Iris pigment epithelial cell (primary cell): ENCODE measurements around the gene TOMM40L.
A peak's percentile ranks its signal among the peaks of the same experiment; 100 is the strongest.

Experiments used
- DNase-seq: peaks from one replicate; pipeline ENCODE4 v3.0.0-alpha.2; 2011; ENCODE audit warnings: low read depth

TOMM40L gene

DNA sequence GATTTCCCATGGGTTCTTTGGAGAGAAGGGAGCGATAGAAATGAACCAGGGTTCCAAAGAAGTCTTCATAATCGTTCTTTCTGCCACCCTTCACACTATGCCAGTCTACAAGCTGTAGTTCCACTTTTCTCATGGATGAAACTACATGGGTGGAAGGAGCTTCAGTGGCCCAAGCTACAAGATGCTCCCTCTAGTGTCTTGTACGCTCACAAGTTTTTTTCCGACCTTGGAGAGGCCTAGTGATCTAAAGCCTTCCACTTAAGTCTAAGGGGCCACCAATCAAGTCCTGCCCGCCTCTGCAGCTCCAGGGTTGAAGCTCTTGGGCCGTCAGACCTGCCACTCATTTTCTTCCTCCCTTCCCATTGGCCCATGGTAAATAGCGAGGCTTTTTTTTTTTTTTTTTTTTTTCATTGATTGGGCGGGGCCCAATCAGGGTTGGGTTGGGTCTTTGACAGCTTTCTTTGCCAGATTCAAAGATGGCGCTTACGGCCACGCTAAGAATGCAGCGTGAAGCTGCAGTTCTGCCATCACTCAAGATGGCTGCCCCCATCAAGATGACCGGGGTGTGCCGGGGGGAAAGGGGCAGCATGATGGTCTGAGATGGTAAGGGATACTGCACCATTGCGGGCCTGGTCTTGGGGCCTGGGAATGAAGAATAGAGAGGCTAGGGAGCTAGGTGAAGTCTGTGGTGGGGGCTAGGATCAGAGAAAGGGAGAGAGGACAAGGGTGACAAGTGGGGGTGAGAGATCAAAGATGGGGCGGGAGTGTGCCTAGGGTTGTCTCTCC is at the start of gene TOMM40L:
Gene TOMM40L, plus strand, starts transcription at position 527 of the 786 bp plus-strand sequence. CDS start 430 bp downstream, outside the sequence.
- peak; percentile 100 for DNase-seq

DNA sequence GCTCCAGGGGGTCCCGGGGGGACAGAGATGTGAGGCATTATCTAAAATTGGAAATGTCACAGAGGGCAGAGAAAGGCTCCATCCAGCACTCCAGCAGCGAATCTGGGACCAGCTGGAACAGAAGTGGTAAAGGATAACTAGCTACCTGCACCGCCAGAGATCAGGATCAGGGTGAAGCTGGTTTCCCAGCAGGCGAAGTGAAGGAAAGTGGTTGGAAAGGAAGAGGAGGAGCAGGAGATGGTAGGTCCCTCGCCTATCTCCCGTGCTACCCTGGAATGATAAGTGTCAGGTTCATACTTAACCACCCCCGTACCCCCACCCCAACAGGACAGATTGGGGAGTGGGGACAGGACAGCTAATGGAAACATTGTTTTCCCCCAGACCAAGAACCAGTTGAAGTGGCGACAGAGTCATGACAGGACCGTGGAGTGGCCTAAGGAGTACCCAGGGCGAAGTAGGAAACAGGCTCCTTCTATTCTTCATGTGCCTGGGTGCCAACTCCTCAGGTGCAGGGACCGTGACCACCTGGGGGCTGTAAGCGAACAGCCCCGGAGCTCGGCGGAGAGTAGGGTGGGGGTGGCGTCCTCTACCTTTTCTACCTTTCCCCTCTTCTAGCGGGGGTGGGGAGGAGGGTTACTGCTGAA is 49.3 kb upstream of the TOMM40L start:
- DNase-seq = no peak

DNA sequence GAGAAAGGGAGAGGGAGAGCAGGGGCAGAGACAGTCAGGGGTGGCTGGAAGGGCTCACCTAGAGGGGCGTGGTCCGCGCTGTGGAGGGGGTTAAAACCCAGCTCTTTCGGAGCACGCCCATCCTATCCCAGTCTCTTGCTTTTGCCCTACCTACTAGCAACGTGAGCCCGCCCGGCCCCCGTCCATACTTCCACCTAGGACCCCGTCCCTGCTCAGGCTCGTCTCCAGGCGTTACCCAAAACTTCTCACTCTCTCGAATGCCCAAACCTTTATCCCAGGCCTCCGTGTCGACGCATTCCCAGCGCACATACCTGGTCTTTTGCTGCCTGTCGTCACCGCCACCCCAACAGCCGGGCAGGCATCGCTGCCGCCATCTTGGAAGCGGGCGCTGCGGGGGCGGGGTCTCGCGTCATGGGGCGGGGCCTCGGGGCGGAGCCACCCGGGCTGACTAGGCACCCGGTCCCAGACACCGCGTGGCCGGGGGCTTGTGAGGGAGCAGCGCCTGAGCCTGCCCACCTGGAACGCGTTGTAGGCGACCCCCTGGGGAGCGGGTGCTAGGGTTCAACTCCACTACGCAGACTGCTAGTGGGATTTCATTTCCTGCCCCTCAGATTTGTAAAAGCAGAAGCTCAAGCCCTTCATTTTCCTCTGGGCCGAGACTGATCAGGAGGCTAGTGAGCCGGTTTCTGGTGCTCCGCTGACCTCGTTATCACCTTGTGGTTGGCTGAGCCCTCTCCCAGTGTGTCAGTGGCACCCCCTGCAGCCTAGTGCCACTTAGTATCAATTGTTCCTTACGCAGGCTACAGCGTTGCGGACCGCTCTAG is 48.5 kb upstream of the TOMM40L start, which contains the start of gene B4GALT3:
Gene B4GALT3, minus strand, starts transcription at position 396 of the 824 bp plus-strand sequence. CDS start 1,447 bp downstream, outside the sequence.
- peak; percentile 75 for DNase-seq

DNA sequence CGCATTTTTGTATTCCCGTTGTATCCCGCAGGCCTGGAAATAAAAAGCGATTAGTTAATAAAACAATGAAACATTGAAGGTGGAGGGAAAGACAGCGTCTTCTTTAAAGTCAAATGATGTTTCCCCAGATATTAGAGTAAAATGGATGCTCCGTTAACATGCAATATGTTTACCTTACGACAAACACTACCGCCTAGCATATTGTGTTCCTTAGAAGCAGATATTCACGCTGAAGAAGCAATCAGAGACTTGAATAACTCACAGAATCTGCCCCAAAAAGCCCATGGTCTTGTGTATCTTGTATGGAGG is 48.0 kb upstream of the TOMM40L start:
- no peak for DNase-seq

DNA sequence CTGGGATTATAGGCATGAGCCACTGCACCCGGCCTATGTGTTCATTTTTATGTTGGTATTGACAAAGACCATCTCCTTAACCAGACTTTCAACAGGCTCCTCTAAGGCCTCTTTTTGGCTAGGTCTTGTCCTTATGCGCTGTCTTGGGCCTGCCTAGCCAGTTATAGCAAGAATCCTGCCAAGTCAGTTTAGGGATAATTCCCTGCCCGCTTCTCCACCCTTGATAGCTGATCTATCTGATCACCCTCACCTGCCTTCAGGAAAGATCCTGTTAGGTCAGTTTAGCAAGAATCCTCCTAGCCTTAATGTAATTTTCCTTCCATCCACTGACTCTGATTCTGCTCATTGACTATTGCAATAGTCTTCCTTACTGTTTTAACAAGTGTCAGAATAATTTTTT is 46.2 kb upstream of the TOMM40L start:
- no peak for DNase-seq

DNA sequence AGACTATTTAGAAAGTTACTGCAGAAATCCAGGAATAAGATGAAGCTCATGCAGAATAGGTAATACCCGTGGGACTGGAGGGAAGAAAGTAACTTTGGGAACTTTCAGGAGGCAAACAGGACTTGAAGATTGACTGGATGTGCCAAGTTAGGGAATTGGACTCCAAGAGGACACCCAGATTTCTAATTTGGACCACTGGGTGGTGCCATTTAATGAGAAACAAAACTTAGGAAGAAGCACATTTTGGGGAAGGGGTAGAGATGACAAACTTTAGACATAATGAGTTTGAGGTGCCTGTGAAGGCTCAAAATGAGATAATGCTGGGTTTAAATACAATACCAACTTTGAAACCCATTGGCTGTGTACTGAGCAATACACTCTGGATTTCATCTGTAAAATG is 45.2 kb upstream of the TOMM40L start:
- DNase-seq = no peak

DNA sequence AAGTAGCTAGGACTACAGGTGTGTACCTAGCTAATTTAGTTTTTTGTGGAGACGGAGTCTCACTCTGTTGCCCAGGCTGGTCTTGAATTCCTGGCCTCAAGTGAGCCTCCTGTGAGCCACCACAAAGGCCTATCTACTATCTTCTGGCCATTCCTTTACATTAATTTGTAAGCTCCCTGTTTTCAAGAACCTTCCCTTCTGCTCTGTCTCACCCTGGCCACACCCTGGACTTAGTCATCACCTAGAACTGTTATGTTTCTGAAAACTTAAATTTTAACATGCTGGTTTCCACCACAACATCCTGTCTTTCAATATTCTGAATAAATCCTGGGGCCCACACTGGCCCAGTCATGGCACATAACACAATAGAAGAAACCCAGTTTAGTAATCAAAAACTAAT is 43.6 kb upstream of the TOMM40L start:
- DNase-seq = peak; percentile 68

DNA sequence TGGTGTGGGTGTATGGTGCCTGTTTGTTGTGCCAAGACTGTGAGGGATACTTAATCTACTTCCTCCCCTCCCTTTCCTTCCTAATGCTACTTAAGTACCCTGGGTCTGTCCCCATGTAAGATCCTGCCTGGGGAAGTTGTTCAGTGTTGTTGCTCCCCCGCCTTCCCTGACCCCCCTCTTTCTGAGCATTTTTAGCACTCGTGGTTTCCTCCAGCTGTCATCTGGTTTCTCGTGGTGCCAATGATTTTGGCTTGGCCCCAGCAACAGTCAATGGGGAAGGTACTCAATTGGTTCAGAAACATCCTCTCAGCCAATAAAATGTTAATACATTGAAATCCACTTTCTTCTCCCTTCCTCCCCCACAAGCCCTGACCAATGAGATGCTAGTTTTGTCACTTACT is 40.6 kb upstream of the TOMM40L start:
- DNase-seq = peak; percentile 89

DNA sequence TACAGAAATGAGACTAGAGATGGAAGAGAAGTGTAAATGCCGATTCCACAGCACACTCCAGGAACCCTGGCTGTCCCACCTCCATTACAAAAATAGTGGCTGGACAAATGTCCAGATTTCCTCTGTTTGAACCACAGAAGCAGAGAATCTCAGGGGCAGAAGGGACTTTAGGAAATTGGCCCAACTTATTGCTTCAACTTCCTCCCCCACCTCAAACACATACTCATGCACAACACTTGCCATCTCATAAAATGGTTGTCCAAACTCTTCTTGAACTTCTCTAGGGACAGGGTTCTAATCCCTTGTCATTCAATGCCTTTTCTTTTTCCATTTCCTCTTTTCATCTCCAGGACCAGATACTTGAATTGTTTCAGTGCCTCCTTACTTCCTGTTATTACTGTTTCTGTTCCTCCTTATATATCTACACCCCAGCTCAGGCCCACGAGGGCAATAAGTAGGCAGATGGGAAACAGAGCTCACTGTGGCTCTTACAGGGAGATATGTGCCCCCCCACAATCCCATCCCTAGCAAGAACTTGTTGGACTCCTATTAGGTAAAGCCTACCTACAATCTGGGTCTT is 40.0 kb upstream of the TOMM40L start:
- no peak for DNase-seq

DNA sequence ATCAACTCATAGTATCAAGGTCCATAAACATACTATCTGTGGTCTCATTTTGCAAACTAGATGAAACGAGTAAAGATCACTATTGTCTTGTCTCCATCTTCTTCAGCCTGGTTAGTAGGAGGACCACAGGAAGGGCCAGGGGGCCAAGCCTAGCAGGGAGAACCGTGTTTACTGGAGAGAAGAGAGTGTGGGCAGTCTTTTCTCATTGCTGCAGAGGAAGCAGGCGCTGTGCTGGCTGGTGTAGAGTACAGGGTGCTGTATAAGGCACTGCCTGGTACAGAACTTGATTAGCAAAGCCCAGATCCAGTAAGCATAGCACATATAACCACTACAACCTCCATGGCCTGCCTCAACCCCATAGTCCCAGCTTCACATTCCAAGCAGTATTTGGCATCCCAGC is 38.5 kb upstream of the TOMM40L start:
- DNase-seq = peak; percentile 32

DNA sequence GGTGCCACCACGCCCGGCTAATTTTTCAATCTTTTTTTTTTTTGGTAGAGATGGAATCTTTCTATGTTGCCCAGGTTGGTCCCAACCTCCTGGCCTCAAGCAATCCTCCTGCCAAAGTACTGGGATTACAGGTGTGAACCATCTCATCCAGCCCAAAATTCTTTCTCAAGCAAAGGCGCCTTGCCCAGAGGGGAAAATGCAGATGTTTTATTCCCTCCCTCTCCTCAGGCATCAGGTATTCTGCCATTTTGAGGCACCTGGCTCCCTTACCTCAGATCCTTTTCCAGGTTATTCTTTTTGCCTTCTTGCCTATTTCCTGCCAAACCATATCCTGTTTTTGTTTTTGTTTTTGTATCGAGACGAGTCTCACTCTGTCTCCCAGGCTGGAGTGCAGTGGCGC is 37.5 kb upstream of the TOMM40L start:
- no peak for DNase-seq

DNA sequence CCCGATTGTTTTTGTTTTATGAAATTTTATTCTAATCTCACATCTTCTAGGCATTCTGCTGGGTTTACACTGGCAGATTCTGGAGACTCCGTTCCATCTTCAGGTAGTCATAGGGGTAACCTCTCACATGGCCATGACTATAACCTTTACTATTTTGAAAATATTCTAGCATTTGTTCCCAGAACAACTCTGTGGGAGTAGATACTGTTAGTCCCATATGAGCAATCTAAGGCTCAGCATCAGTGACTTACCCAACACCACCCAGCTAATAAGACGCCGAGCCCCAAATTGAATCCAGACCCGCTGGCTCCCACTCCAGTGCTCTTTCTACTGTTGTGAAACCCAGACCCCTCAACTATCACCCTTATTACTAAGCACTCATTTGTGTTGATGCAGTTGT is 36.8 kb upstream of the TOMM40L start:
- DNase-seq = peak; percentile 45

DNA sequence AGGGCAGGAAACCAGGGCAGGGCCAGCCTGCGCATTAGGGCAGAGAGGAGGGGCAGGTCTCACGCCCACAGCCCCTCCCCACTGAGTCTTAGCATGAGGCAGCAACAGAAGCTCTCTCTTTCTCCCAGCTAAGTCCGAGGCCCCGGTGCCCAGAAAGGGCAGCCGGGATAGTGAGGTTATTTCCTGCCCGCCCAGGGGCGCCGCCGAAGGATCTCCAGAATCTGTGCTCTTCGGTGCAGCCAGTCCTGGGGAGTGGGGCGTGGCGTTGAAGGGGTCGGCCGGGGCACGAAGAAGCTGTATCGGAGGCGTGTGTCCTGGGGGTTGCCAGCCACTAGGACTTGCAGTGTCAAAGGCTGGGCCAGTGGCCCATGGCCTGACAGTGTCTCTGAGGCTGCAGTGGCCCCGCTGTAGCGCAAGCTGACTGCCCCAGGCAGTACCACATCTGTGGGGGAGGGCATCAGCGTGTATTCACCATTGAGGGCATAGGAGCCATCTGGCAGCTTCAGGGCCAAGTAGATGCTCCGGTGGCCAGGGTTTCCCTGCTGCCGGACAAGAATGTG is 34.8 kb upstream of the TOMM40L start:
- DNase-seq = no peak

DNA sequence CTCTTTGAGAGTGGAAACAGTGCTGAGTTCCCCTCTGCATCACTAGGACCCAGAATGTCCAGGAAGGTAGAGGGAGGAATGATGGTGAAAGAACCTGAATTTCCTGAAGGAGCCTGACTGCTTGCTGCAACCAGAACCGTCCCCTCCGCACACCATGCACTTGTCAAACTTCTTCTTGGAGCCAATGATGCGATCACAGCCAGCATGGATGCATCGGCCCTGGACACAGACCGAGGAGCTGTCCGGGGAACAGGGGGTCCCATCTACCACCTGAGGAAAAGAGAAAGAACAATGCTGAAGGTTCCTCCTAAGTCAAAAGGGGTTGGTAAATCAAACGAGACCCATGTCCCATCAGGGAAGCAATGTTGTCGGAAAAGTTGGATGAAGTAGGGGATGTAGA is 33.9 kb upstream of the TOMM40L start:
- no peak for DNase-seq

DNA sequence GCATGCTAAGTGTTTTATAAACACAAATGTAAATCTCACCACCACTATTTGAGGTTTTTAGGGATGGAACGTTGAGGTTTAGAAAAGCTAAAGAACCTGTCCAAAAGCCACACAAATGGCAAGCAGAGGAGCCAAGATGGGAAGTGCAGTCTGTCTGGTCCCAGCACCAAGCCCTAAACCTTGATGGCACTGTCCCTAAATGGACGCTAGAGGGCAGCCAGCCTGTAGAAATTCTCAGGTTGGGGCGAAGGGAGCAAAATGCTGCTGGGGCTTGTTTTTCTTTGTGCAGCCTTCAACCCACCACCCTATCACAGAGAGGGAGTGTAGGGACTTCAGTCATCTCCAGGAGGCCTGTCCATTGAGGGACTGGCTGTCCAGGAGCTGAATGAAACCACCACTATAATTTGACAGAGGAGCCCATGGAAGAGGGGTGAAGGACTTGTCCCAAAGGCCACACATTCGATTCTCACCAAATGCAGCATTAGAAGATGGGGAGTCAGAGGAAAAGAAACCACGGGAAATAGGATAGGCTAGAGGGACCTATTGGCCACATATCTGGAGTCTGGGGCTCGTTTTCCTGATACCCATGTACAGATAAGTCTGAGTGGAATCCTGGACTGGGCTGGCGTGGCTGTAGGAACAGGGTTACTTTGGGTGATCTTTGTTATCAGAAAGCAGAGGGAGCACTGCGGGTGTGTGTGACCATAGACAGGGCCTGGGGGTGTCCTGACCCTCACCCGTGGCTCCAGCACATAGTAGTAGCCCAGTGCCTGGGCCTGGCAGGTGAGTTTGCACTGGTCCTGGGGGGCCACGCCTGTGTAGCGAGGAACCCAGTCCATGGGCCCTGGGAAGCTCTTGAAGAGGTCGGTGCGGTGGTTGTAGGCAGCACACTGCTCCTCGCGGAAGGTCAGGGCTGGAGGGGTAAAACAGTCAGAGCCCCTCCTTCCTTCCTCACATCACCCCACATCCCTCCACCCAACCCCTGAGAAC is 33.1 kb upstream of the TOMM40L start:
- DNase-seq = peak; percentile 73

DNA sequence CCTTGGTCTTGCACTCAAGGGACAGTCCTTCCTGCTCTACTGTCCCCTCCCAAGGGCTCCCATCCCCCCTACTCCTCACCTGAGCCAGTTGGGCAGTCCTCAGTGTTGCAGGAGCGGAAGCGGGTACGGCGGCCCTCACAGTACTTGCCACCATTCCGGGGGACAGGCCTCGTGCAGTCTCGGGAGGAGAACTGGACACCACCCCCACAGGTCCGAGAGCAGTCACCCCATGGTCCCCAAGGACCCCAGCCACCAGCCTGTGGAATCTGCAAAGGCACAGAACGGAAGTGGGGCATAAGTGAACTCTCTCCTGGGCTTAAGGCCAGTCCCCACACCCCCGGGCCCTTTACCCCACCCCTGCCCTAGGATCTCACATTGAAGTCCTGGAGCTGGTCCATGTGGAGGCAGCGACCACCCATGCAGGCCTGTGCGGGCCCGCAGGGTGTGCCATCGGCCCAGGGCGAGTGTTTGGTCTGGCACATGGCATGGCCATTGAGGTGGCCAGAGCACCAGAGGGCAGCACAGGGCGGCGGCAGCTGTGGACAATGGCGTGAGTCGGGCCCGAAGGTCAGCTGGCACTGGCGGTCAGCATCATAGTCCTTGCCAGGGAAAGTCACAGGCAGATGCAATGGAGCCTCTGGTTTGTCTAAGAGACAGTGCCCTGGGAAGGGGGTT is 32.2 kb upstream of the TOMM40L start:
- no peak for DNase-seq

DNA sequence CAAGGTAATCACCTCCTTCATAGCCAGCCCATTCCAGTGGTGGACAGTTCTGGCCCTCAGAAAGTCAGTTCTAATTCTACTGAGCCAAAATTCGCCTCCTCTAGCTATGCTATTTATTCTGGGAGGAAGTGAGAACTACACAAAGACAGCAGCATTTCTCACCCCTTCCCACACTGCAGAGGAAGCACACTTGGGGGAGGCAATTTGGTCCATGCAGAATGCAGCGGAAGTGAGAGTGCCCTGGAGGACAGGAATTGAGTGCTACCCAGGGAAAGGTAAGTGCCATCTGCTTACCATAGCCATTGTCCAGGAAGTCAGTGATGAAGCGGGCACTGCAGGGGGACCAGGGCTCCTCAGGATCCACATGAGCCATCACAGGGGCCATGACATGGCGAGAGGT is 30.7 kb upstream of the TOMM40L start:
- DNase-seq = no peak

DNA sequence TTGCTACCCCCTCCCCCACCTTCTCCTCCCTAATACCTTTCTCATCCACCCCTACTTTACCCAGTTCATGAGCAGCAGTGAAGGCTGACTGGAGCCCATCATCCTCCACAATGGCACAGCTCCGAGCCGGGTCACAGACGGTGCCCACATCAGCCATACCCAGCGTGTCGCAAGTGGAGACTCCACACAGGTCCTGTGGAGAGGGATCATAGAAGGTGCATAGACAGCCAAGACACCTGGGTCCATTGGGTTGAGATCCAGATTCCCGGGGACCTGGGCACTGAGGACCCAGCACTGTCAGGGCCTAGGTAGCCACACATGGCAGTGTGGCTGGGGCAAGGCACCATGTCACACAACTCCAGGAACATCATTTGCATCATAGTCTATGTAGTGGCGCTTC is 29.7 kb upstream of the TOMM40L start:
- DNase-seq = no peak

DNA sequence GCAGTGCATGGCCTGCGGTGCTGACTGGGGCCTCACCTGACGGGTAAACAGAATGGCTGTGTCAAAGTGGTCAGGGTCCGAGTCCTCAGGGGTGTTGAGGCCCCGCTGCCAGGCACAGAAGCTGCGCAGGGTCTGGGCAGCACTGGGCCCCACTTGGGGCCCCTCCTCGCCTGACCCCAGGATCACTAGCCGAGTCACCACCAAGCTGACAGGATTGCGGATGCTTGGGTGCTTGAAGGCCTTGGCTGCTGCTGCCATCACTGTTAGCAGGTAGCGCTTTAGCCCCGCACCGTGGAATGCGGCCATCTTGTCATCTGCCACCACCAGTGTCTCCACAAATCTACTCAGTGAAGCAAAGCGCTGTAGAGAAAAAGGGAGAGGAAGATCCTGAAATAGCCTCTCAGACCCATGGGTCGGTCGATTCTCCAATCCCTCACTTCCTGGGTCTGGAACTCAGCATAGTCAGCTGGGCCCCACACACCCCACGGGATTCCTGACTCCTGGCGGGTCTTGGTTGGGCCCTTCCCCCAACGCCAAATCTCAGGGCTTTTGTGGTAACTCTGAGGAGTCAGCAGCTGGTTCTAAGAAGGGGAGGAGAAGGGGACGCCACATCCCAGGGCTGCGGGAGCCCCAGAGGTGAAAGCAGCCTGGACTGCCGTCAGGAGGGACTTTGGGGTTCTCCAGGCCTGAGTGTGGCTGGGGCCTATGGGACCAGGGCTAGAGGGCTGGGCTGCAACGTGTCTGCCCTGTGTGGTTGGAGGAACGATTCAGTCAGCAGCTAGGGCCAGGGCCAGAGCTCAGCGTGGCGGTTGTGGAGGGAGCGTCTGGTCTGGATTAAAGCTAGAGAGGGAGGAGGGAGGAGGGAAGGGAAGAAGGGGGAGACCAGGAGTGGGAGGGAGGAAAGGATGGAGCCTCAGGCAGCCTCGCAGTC is 29.1 kb upstream of the TOMM40L start:
- peak; percentile 81 for DNase-seq
